Measurements from ENCODE around the gene DPYSL4. TPM values are rescaled to one million over a fixed set of nuclear protein-coding genes. Genes with fewer than 3 reads are reported as not detected.

The DPYSL4 gene
- total and polyA plus RNA-seq, 4 experiments from 2014 or later = 0.21 to 1.8 (median 0.41) TPM

GRCh38 chr10:132166216-132166950 lies 20.4 kb upstream of the DPYSL4 start:
- intact Hi-C loops (cut with micrococcal nuclease) = no loop called here
- H3K4me1 ChIP-seq (ENCODE audit: insufficient read depth, low read length) = peaks cover 16% of the 10 kb centered on the region
- Mint-ChIP-seq H3K4me3 (peak overlapping the region in 1 of 8 donors; percentile 65), H3K9me3 (peaks cover 0 to 3% (median 0%) of the 10 kb centered on the region in 8 donors), H3K27me3 (no peaks in the 10 kb centered on the region), H3K4me1 (peaks cover 14 to 28% (median 20%) of the 10 kb centered on the region in 4 donors), H3K27ac (peak overlapping the region in 1 of 7 donors; percentile 52), H3K36me3 (no peaks in the 10 kb centered on the region)
- ChIA-PET POLR2A (ENCODE audit: partially characterized antibody) (no interaction called here), CTCF (ENCODE audit: partially characterized antibody) (no interaction called here)
- DNase-seq = no peak
- no peaks in the 10 kb centered on the region for H3K36me3 ChIP-seq (ENCODE audit: insufficient read depth, low read length)
- no peaks in the 10 kb centered on the region for H3K27me3 ChIP-seq (ENCODE audit: insufficient read depth, low read length)
- H3K27ac ChIP-seq (ENCODE audit: low read depth, low read length) = no peak overlapping the region
- no peak overlapping the region for H3K4me3 ChIP-seq (ENCODE audit: low read length in 2 of 2)
- H3K9me3 ChIP-seq (ENCODE audit: control insufficient read depth in 1 of 2, low read length in 2 of 2) = no peaks in the 10 kb centered on the region

- Histone ChIP-seq H3K4me3 (ENCODE audit: low read length in 2 of 2) (no peak overlapping the region), H3K4me1 (ENCODE audit: insufficient read depth, low read length) (peaks cover 9% of the 10 kb centered on the region), H3K36me3 (ENCODE audit: insufficient read depth, low read length) (no peaks in the 10 kb centered on the region), H3K27ac (ENCODE audit: low read depth, low read length) (no peak overlapping the region), H3K9me3 (ENCODE audit: control insufficient read depth in 1 of 2, low read length in 2 of 2) (no peaks in the 10 kb centered on the region), H3K27me3 (ENCODE audit: insufficient read depth, low read length) (no peaks in the 10 kb centered on the region)
- H3K27me3 Mint-ChIP-seq = no peaks in the 10 kb centered on the region
- H3K27ac Mint-ChIP-seq = peak overlapping the region in 2 of 7 donors; percentile 19 to 30
- intact Hi-C loops (cut with micrococcal nuclease) = no loop called here
- H3K36me3 Mint-ChIP-seq = no peaks in the 10 kb centered on the region
- peaks cover 9 to 22% (median 14%) of the 10 kb centered on the region in 4 donors for H3K4me1 Mint-ChIP-seq
- no peak overlapping the region for H3K4me3 Mint-ChIP-seq
- no peak for DNase-seq
- CTCF ChIA-PET (ENCODE audit: partially characterized antibody) = no interaction called here
- peaks cover 0 to 2% (median 0%) of the 10 kb centered on the region in 8 donors for H3K9me3 Mint-ChIP-seq
- POLR2A ChIA-PET (ENCODE audit: partially characterized antibody) = no interaction called here
These were observed 19.6 kb upstream of the DPYSL4 start for GRCh38 chr10:132167041-132167674.

GRCh38 chr10:132167976-132168375 lies 18.8 kb upstream of the DPYSL4 start:
- intact Hi-C loops (cut with micrococcal nuclease) = no loop called here
- Histone ChIP-seq H3K27me3 (ENCODE audit: insufficient read depth, low read length) (no peaks in the 10 kb centered on the region), H3K4me3 (ENCODE audit: low read length in 2 of 2) (no peak overlapping the region), H3K9me3 (ENCODE audit: control insufficient read depth in 1 of 2, low read length in 2 of 2) (no peaks in the 10 kb centered on the region), H3K36me3 (ENCODE audit: insufficient read depth, low read length) (no peaks in the 10 kb centered on the region), H3K27ac (ENCODE audit: low read depth, low read length) (no peak overlapping the region), H3K4me1 (ENCODE audit: insufficient read depth, low read length) (peaks cover 1% of the 10 kb centered on the region)
- Mint-ChIP-seq H3K27me3 (peaks cover 1 to 4% of the 10 kb centered on the region in 2 donors), H3K27ac (no peak overlapping the region), H3K9me3 (peaks cover 0 to 2% (median 0%) of the 10 kb centered on the region in 8 donors), H3K4me1 (peaks cover 5 to 18% (median 9%) of the 10 kb centered on the region in 4 donors), H3K36me3 (no peaks in the 10 kb centered on the region), H3K4me3 (no peak overlapping the region)
- ChIA-PET CTCF (ENCODE audit: partially characterized antibody) (no interaction called here), POLR2A (ENCODE audit: partially characterized antibody) (no interaction called here)
- no peak for DNase-seq

- H3K9me3 Mint-ChIP-seq = no peaks in the 10 kb centered on the region
- no peak overlapping the region for H3K27ac ChIP-seq (ENCODE audit: low read depth, low read length)
These were observed 18.1 kb upstream of the DPYSL4 start for GRCh38 chr10:132168571-132169030.

GRCh38 chr10:132169031-132169765 lies 17.6 kb upstream of the DPYSL4 start:
- no peaks in the 10 kb centered on the region for H3K27me3 ChIP-seq (ENCODE audit: insufficient read depth, low read length)
- ChIA-PET CTCF (ENCODE audit: partially characterized antibody) (no interaction called here), POLR2A (ENCODE audit: partially characterized antibody) (no interaction called here)
- Mint-ChIP-seq H3K36me3 (no peaks in the 10 kb centered on the region), H3K27me3 (peaks cover 1 to 4% of the 10 kb centered on the region in 2 donors), H3K27ac (no peak overlapping the region), H3K4me3 (no peak overlapping the region), H3K4me1 (peaks cover 5 to 16% (median 10%) of the 10 kb centered on the region in 4 donors), H3K9me3 (no peaks in the 10 kb centered on the region)
- DNase-seq = no peak
- H3K27ac ChIP-seq (ENCODE audit: low read depth, low read length) = no peak overlapping the region
- H3K36me3 ChIP-seq (ENCODE audit: insufficient read depth, low read length) = no peaks in the 10 kb centered on the region
- H3K4me3 ChIP-seq (ENCODE audit: low read length in 2 of 2) = no peak overlapping the region
- H3K4me1 ChIP-seq (ENCODE audit: insufficient read depth, low read length) = no peaks in the 10 kb centered on the region
- H3K9me3 ChIP-seq (ENCODE audit: control insufficient read depth in 1 of 2, low read length in 2 of 2) = no peaks in the 10 kb centered on the region
- intact Hi-C loops (cut with micrococcal nuclease) = no loop called here

More at GRCh38 chr10:132168571-132169030, 18.1 kb upstream of the DPYSL4 start:
- Mint-ChIP-seq H3K27ac (no peak overlapping the region), H3K36me3 (no peaks in the 10 kb centered on the region), H3K27me3 (peaks cover 1 to 4% of the 10 kb centered on the region in 2 donors), H3K4me3 (no peak overlapping the region), H3K4me1 (peaks cover 7 to 19% (median 10%) of the 10 kb centered on the region in 4 donors)
- Histone ChIP-seq H3K4me3 (ENCODE audit: low read length in 2 of 2) (no peak overlapping the region), H3K9me3 (ENCODE audit: control insufficient read depth in 1 of 2, low read length in 2 of 2) (no peaks in the 10 kb centered on the region), H3K27me3 (ENCODE audit: insufficient read depth, low read length) (no peaks in the 10 kb centered on the region), H3K4me1 (ENCODE audit: insufficient read depth, low read length) (no peaks in the 10 kb centered on the region), H3K36me3 (ENCODE audit: insufficient read depth, low read length) (no peaks in the 10 kb centered on the region)
- CTCF ChIA-PET (ENCODE audit: partially characterized antibody) = no interaction called here
- POLR2A ChIA-PET (ENCODE audit: partially characterized antibody) = no interaction called here
- DNase-seq = no peak
- intact Hi-C loops (cut with micrococcal nuclease) = no loop called here

GRCh38 chr10:132169766-132170560 lies 16.8 kb upstream of the DPYSL4 start:
- Mint-ChIP-seq H3K9me3 (no peaks in the 10 kb centered on the region), H3K4me1 (peaks cover 4 to 18% (median 7%) of the 10 kb centered on the region in 4 donors), H3K36me3 (no peaks in the 10 kb centered on the region), H3K4me3 (no peak overlapping the region), H3K27me3 (peaks cover 1 to 4% of the 10 kb centered on the region in 2 donors), H3K27ac (no peak overlapping the region)
- Histone ChIP-seq H3K27ac (ENCODE audit: low read depth, low read length) (no peak overlapping the region), H3K27me3 (ENCODE audit: insufficient read depth, low read length) (no peaks in the 10 kb centered on the region), H3K36me3 (ENCODE audit: insufficient read depth, low read length) (no peaks in the 10 kb centered on the region), H3K4me3 (ENCODE audit: low read length in 2 of 2) (no peak overlapping the region), H3K4me1 (ENCODE audit: insufficient read depth, low read length) (no peaks in the 10 kb centered on the region), H3K9me3 (ENCODE audit: control insufficient read depth in 1 of 2, low read length in 2 of 2) (no peaks in the 10 kb centered on the region)
- DNase-seq = no peak
- intact Hi-C loops (cut with micrococcal nuclease) = no loop called here
- ChIA-PET POLR2A (ENCODE audit: partially characterized antibody) (no interaction called here), CTCF (ENCODE audit: partially characterized antibody) (no interaction called here)
